ENCODE measurements around the gene SIRT3.
"Not testable (repeated sequence)": the region's sequence is repeated elsewhere in the genome, so short reads cannot be mapped to it uniquely, and the experiment has no call there.

Gene SIRT3

DNA sequence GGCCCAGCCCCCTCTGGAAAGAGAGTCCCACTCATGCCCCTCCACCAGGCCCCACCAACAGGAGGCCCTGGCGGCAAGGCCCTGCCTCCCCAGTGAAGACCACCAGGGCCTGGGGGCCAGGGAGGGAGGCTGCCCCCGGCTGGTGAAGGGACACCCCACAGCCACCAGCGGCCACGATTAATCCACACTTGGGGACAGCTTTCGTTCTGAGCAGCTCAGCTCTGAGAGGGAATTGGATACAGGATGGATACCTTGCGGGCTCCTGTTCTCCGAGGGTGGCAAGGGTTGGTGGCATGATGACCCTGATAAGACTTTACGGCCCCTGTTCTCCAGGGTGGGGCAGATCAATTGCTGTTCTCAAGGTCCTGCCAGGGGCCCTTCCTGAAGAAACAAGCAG is 35.2 kb upstream of the SIRT3 start:
- ChIA-PET POLR2A (no interaction called here), CTCF (interaction anchor here (1.5 kb wide), 1 partner anchor 21 kb away, joined by 4 read pairs; no protein-coding TSS in a partner anchor)
- DNase-seq (ENCODE audit: extremely low spot score), result no peak
- TF ChIP-seq PKNOX1 (IDR thresholded peaks at IDR 0.05) (no peak), FOXM1 (IDR thresholded peaks at IDR 0.05; ENCODE audit: borderline replicate concordance) (no peak), ELF4 (IDR thresholded peaks at IDR 0.05) (no peak), L3MBTL2 (conservative IDR thresholded peaks at IDR 0.05) (no peak), FOXK2 (IDR thresholded peaks at IDR 0.05) (no peak), ARNT (IDR thresholded peaks at IDR 0.05) (no peak), NFRKB (IDR thresholded peaks at IDR 0.05) (no peak)

DNA sequence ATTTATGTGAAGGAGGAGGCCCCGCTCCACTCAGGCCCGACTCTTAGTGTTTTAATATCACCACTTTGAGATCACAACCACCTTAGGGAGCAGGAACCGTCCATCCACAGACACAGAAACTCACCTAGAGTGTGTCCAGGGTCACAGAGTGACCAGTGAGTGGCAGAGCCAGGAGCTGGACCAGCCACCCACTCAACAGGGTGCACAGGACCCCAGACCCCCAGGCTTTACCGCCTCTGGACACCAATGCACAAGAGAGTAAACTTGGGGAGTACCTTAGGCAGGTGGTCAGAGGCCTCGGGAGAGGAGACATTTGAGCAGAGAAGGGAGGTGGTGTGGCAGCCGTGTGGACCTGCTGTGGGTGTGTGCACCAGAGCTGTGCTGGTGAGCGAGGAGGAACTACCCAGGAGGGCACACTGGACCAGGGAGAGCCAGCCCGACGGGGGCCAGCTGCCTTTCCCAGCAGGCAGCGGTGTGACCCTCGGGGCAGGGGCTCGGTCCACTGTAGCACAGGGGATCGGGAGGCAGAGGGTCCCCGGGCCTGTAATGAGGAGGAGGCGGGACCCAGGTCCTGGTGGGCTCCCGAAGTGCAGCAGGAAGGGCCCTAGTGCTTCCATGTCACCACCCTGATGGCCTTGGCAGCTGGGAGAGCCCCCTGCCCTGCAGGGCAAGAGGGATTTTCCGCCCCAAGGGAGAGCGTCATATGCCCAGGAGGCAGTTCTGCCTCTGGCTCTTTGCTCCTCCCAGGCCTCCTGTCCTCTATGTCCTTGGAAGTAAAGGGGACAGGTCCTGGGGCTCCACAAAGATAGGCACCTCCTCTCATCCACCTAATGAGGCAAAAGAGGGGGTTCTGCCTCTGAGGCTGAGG is 34.5 kb upstream of the SIRT3 start:
- no peak for TF ChIP-seq FOXM1 (IDR thresholded peaks at IDR 0.05; ENCODE audit: borderline replicate concordance)
- TF ChIP-seq PKNOX1 (IDR thresholded peaks at IDR 0.05), result 0 out of 2 replicates have a peak, but pooled peaks have one; percentile 16
- TF ChIP-seq ELF4 (IDR thresholded peaks at IDR 0.05), result no peak
- POLR2A ChIA-PET, result no interaction called here
- CTCF ChIA-PET, result no interaction called here
- no peak for DNase-seq (ENCODE audit: extremely low spot score)

DNA sequence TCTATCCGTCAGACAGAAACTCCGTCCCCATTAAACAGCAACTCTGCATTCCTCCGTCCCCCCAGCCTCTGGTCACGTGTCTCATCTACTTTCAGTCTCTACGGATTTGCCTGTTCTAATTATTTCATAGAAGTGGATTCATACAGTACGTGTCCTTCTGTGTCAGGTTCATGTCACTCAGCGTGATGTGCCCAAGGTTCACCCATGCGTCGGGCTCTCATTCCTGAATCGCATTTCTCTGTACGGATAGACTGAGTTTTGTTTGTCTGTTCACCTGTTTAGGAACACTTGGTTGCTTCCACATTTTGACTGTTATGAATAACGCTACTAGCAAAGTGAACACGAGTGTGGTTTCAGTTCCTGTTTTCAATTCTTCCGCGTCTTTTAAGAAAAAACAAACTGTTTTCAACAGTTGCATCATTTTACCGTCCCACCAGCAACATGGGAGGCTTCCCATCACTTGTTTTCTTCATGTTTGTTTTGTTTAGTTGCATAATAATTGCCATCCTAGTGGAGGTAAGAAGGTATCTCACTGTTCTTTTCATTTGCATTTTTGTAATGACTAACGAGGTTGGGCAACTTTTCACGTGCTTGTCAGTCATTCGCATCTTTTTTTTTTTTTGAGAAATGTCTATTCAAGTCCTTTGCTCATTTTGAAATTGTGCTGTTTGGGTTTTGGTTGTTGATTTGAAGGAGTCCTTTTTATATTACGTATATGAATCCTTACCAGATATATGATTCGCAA is 33.2 kb upstream of the SIRT3 start:
- ChIA-PET POLR2A (no interaction called here), CTCF (no interaction called here)
- TF ChIP-seq TARDBP (IDR thresholded peaks at IDR 0.05), result no peak
- TF ChIP-seq SP1 (IDR thresholded peaks at IDR 0.05), result no peak
- no peak for TF ChIP-seq ARNT (IDR thresholded peaks at IDR 0.05)
- no peak for TF ChIP-seq FOXK2 (IDR thresholded peaks at IDR 0.05)
- no peak for DNase-seq (ENCODE audit: extremely low spot score)

- DNase-seq (ENCODE audit: extremely low spot score); CTCF ChIA-PET; POLR2A ChIA-PET: not testable (repeated sequence)
Observed at GRCh38 chr11:268716-269145, 32.6 kb upstream of the SIRT3 start.

- no peak for TF ChIP-seq HDGF (IDR thresholded peaks at IDR 0.05; ENCODE audit: borderline replicate concordance)
- TF ChIP-seq ZNF384 (IDR thresholded peaks at IDR 0.05), result no peak
- TF ChIP-seq SUZ12 (IDR thresholded peaks at IDR 0.05), result no peak
- no peak for TF ChIP-seq L3MBTL2 (conservative IDR thresholded peaks at IDR 0.05)
- no peak for TF ChIP-seq FOXA1 (IDR thresholded peaks at IDR 0.05)
- no peak for TF ChIP-seq TARDBP (IDR thresholded peaks at IDR 0.05)
- no peak for TF ChIP-seq FOXM1 (IDR thresholded peaks at IDR 0.05; ENCODE audit: borderline replicate concordance)
- TF ChIP-seq FOXK2 (IDR thresholded peaks at IDR 0.05), result no peak
- no peak for TF ChIP-seq PKNOX1 (IDR thresholded peaks at IDR 0.05)
- TF ChIP-seq CTBP1 (IDR thresholded peaks at IDR 0.05; ENCODE audit: borderline replicate concordance), result no peak
- no peak for TF ChIP-seq NFRKB (IDR thresholded peaks at IDR 0.05)
- no peak for DNase-seq (ENCODE audit: extremely low spot score)
- CTCF ChIA-PET, result interaction anchor here (0.9 kb wide), 1 partner anchor 17 kb away, joined by 3 read pairs; no protein-coding TSS in a partner anchor
- POLR2A ChIA-PET, result no interaction called here
Observed at GRCh38 chr11:267491-267994, 31.4 kb upstream of the SIRT3 start.

DNA sequence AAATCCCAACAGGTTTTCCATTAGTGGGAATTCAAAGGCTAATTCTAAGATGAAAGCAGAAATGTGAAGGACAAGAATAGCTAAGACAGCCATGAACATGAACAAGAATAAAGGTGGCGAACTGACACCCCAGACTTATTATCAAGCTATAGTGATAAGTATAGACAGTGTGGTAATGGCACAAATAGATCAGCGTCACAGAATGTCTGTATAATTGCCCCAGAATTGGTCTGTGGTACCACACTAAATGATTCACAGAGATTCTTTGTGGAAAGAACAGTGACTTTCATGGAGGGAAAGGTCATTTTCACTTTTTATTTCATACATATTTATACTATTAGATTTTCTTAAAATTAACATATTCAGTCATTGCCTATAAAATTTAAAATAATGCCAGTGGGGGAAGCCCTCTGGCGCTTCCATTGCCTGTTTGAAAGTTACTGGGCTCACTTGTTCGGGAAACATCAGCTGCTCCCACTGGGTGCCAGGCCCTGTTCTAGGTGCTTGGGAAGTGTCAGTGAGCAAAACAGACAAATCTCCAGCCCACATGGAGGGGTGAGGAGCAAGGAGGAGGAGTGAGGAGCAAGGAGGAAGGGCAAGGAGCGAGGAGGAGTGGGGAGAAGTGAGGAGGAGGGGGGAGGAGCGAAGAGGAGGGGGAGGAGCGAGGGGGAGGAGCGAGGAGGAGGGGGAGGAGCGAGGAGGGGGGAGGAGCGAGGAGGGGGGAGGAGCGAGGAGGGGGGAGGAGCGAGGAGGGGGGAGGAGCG is 30.7 kb upstream of the SIRT3 start:
- TF ChIP-seq BHLHE40 (IDR thresholded peaks at IDR 0.05; ENCODE audit: borderline replicate concordance) (no peak), HDGF (IDR thresholded peaks at IDR 0.05; ENCODE audit: borderline replicate concordance) (no peak), PKNOX1 (IDR thresholded peaks at IDR 0.05) (no peak), FOXM1 (IDR thresholded peaks at IDR 0.05; ENCODE audit: borderline replicate concordance) (no peak), FOXK2 (IDR thresholded peaks at IDR 0.05) (no peak)
- CTCF ChIA-PET, result interaction anchor here (0.9 kb wide), 1 partner anchor 16 kb away, joined by 3 read pairs; no protein-coding TSS in a partner anchor
- POLR2A ChIA-PET, result no interaction called here
- no peak for DNase-seq (ENCODE audit: extremely low spot score)

Measured in HEK293T (cell line).